ENCODE measurements around the gene EEF2K. TPM values are rescaled to one million over a fixed set of nuclear protein-coding genes. Genes with fewer than 3 reads are reported as not detected.
"Not testable (repeated sequence)": the region's sequence is repeated elsewhere in the genome, so short reads cannot be mapped to it uniquely, and the experiment has no call there.

Gene EEF2K
- polyA plus RNA-seq, 4 donors = 2.4 to 23.5 (median 5.8) TPM

DNA sequence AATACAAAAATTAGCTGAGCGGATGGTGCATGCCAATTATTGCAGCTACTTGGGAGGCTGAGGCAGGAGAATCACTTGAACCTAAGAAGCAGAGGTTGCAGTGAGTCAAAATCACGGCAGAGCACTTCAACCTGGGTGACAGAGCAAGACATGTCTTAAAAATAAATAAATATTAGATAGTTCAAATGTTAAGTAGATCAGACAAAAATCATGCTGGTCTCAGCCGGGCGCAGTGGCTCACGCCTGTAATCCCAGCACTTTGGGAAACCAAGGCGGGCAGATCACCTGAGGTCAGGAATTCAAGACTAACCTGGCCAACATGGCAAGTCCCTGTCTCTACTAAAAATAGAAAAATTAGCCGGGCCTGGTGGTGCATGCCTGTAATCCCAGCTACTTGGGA, 95.3 kb downstream of the EEF2K start:
- 90 to 96% (median 92%) methylated on average over 7 of the region's 7 CpGs for WGBS, 3 donors
- H3K4me1 ChIP-seq (ENCODE audit: control insufficient read depth in 3 of 3, insufficient read depth in 2 of 3, low read depth in 1 of 3, low read length in 2 of 3); DNase-seq; FAIRE-seq; H3K9me3 ChIP-seq (ENCODE audit: control insufficient read depth in 2 of 2, insufficient read depth in 1 of 2, low read depth in 1 of 2, low read length in 1 of 2); H3K4me3 ChIP-seq (ENCODE audit: low read depth in 1 of 3, low read length in 3 of 3); H3K27ac ChIP-seq (ENCODE audit: low read depth in 1 of 3, low read length in 2 of 3); H3K27me3 ChIP-seq (ENCODE audit: control insufficient read depth in 3 of 3, insufficient read depth in 3 of 3, low read length in 3 of 3): not testable (repeated sequence)
- peaks cover 0 to 63% (median 0%) of the 10 kb centered on the region in 3 donors for H3K36me3 ChIP-seq (ENCODE audit: control insufficient read depth in 3 of 3, insufficient read depth in 2 of 3, low read depth in 1 of 3, low read length in 3 of 3)

GRCh38 chr16:22302776-22303363, 96.8 kb downstream of the EEF2K start:
- Histone ChIP-seq H3K27ac (ENCODE audit: low read depth in 1 of 3, low read length in 2 of 3) (no peak overlapping the region), H3K4me1 (ENCODE audit: control insufficient read depth in 3 of 3, insufficient read depth in 2 of 3, low read depth in 1 of 3, low read length in 2 of 3) (peaks cover 0 to 6% (median 2%) of the 10 kb centered on the region in 3 donors), H3K36me3 (ENCODE audit: control insufficient read depth in 3 of 3, insufficient read depth in 2 of 3, low read depth in 1 of 3, low read length in 3 of 3) (peaks cover 0 to 77% (median 5%) of the 10 kb centered on the region in 3 donors), H3K9me3 (ENCODE audit: control insufficient read depth in 2 of 2, insufficient read depth in 1 of 2, low read depth in 1 of 2, low read length in 1 of 2) (no peaks in the 10 kb centered on the region), H3K4me3 (ENCODE audit: low read depth in 1 of 3, low read length in 3 of 3) (no peak overlapping the region), H3K27me3 (ENCODE audit: control insufficient read depth in 3 of 3, insufficient read depth in 3 of 3, low read length in 3 of 3) (no peaks in the 10 kb centered on the region)
- DNase-seq = no peak
- WGBS, 3 donors = 94 to 95% (median 94%) methylated on average over 12 of the region's 12 CpGs
- no peak for FAIRE-seq

- peaks cover 0 to 2% (median 0%) of the 10 kb centered on the region in 3 donors for H3K4me1 ChIP-seq (ENCODE audit: control insufficient read depth in 3 of 3, insufficient read depth in 2 of 3, low read depth in 1 of 3, low read length in 2 of 3)
- no peak overlapping the region for H3K4me3 ChIP-seq (ENCODE audit: low read depth in 1 of 3, low read length in 3 of 3)
- 94 to 98% (median 96%) methylated on average over 4 of the region's 4 CpGs for WGBS, 3 donors
- peaks cover 8 to 87% (median 11%) of the 10 kb centered on the region in 3 donors for H3K36me3 ChIP-seq (ENCODE audit: control insufficient read depth in 3 of 3, insufficient read depth in 2 of 3, low read depth in 1 of 3, low read length in 3 of 3)
- no peak for FAIRE-seq
- no peak overlapping the region for H3K27ac ChIP-seq (ENCODE audit: low read depth in 1 of 3, low read length in 2 of 3)
- no peaks in the 10 kb centered on the region for H3K27me3 ChIP-seq (ENCODE audit: control insufficient read depth in 3 of 3, insufficient read depth in 3 of 3, low read length in 3 of 3)
- no peak for DNase-seq
- H3K9me3 ChIP-seq (ENCODE audit: control insufficient read depth in 2 of 2, insufficient read depth in 1 of 2, low read depth in 1 of 2, low read length in 1 of 2) = no peaks in the 10 kb centered on the region
These were observed 98.3 kb downstream of the EEF2K start for GRCh38 chr16:22304411-22304810.

GRCh38 chr16:22306788-22307187, 100.7 kb downstream of the EEF2K start:
- WGBS, 3 donors = 91 to 93% (median 93%) methylated on average over 9 of the region's 9 CpGs
- peaks cover 8 to 91% (median 14%) of the 10 kb centered on the region in 3 donors for H3K36me3 ChIP-seq (ENCODE audit: control insufficient read depth in 3 of 3, insufficient read depth in 2 of 3, low read depth in 1 of 3, low read length in 3 of 3)

DNA sequence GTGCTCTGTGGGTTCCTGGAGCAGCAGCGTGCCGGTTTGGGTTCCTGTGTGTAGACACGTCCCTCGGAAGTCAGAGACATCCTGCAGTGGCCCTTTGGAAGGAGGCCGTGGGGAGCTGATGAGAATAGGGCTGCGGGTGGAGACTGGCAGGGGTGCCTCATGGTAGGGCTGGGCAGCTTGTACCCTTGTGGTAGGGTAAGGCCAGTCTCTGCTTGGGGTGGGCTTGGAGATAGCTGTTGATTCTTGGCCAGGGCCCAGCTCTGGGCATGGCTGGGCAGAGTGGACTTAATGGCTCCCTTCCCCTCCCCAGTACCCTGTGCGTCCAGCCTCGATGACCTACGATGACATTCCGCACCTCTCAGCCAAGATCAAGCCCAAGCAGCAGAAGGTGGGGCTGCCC, 101.8 kb downstream of the EEF2K start:
- 94 to 97% (median 96%) methylated on average over 10 of the region's 10 CpGs for WGBS, 3 donors
- DNase-seq (no peak), FAIRE-seq (no peak)
- no peaks in the 10 kb centered on the region for H3K4me1 ChIP-seq (ENCODE audit: control insufficient read depth in 3 of 3, insufficient read depth in 2 of 3, low read depth in 1 of 3, low read length in 2 of 3)
- no peak overlapping the region for H3K4me3 ChIP-seq (ENCODE audit: low read depth in 1 of 3, low read length in 3 of 3)
- H3K9me3 ChIP-seq (ENCODE audit: control insufficient read depth in 2 of 2, insufficient read depth in 1 of 2, low read depth in 1 of 2, low read length in 1 of 2) = no peaks in the 10 kb centered on the region
- H3K36me3 ChIP-seq (ENCODE audit: control insufficient read depth in 3 of 3, insufficient read depth in 2 of 3, low read depth in 1 of 3, low read length in 3 of 3) = peaks cover 8 to 91% (median 14%) of the 10 kb centered on the region in 3 donors
- no peak overlapping the region for H3K27ac ChIP-seq (ENCODE audit: low read depth in 1 of 3, low read length in 2 of 3)
- no peaks in the 10 kb centered on the region for H3K27me3 ChIP-seq (ENCODE audit: control insufficient read depth in 3 of 3, insufficient read depth in 3 of 3, low read length in 3 of 3)

More at GRCh38 chr16:22306788-22307187, 100.7 kb downstream of the EEF2K start:
- Histone ChIP-seq H3K4me3 (ENCODE audit: low read depth in 1 of 3, low read length in 3 of 3) (no peak overlapping the region), H3K9me3 (ENCODE audit: control insufficient read depth in 2 of 2, insufficient read depth in 1 of 2, low read depth in 1 of 2, low read length in 1 of 2) (no peaks in the 10 kb centered on the region), H3K27me3 (ENCODE audit: control insufficient read depth in 3 of 3, insufficient read depth in 3 of 3, low read length in 3 of 3) (no peaks in the 10 kb centered on the region), H3K27ac (ENCODE audit: low read depth in 1 of 3, low read length in 2 of 3) (no peak overlapping the region), H3K4me1 (ENCODE audit: control insufficient read depth in 3 of 3, insufficient read depth in 2 of 3, low read depth in 1 of 3, low read length in 2 of 3) (no peaks in the 10 kb centered on the region)
- DNase-seq (no peak), FAIRE-seq (no peak)

DNA sequence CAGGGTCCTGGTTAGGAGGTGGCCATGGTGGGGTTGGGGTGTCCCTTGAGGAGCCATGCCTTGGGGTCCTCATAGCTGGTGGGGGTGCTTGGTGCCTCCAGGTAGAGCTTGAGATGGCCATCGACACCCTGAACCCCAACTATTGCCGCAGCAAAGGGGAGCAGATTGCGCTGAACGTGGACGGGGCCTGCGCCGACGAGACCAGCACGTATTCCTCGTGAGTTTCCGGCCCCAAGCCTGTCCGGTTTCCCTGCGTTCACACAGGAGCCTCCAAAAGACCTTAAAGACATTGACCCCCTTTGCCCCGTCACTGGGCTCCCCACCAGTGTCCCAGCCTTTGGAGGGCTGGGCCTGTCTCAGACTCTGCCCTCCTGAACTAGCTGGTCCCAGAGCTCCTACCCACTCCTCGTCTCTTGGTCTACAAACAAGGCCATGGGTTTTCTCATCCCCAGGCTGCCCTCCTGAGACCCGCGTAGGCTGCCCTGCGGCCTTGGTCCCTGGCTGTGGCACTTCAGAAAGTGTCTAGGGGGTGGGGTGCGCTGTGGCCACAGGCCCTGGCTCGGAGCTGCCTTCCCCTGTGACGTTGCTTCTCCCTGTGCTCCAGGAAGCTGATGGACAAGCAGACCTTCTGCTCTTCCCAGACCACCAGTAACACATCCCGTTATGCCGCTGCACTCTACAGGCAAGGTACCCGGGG, 102.9 kb downstream of the EEF2K start:
- WGBS, 3 donors = 95 to 96% (median 96%) methylated on average over 24 of the region's 24 CpGs
- Histone ChIP-seq H3K4me1 (ENCODE audit: control insufficient read depth in 3 of 3, insufficient read depth in 2 of 3, low read depth in 1 of 3, low read length in 2 of 3) (no peaks in the 10 kb centered on the region), H3K27me3 (ENCODE audit: control insufficient read depth in 3 of 3, insufficient read depth in 3 of 3, low read length in 3 of 3) (no peaks in the 10 kb centered on the region), H3K27ac (ENCODE audit: low read depth in 1 of 3, low read length in 2 of 3) (no peak overlapping the region), H3K36me3 (ENCODE audit: control insufficient read depth in 3 of 3, insufficient read depth in 2 of 3, low read depth in 1 of 3, low read length in 3 of 3) (peaks cover 13 to 91% (median 20%) of the 10 kb centered on the region in 3 donors), H3K9me3 (ENCODE audit: control insufficient read depth in 2 of 2, insufficient read depth in 1 of 2, low read depth in 1 of 2, low read length in 1 of 2) (no peaks in the 10 kb centered on the region), H3K4me3 (ENCODE audit: low read depth in 1 of 3, low read length in 3 of 3) (no peak overlapping the region)
- DNase-seq (no peak), FAIRE-seq (no peak)

DNA sequence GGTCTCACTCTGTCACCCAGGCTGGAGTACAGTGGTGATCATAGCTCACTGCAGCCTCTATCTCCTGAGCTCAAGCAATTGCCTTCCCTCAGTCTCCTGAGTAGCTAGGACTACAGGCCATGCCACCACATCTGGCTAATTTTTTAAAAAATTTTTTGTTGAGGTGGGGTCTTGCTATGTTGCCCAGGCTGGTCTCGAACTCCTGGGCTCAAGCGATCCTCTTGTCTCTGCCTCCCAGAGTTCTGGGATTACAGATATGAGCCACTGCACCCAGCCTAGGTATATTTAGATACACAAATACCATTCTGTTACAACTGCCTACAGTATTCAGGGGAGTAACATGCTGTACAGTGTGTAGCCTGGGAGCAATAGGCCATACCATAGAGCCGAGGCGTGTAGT, 105.4 kb downstream of the EEF2K start:
- no peak for FAIRE-seq
- DNase-seq = no peak
- peaks cover 15 to 90% (median 36%) of the 10 kb centered on the region in 3 donors for H3K36me3 ChIP-seq (ENCODE audit: control insufficient read depth in 3 of 3, insufficient read depth in 2 of 3, low read depth in 1 of 3, low read length in 3 of 3)
- H3K4me3 ChIP-seq (ENCODE audit: low read depth in 1 of 3, low read length in 3 of 3) = no peak overlapping the region
- no peak overlapping the region for H3K27ac ChIP-seq (ENCODE audit: low read depth in 1 of 3, low read length in 2 of 3)
- no peaks in the 10 kb centered on the region for H3K4me1 ChIP-seq (ENCODE audit: control insufficient read depth in 3 of 3, insufficient read depth in 2 of 3, low read depth in 1 of 3, low read length in 2 of 3)
- H3K9me3 ChIP-seq (ENCODE audit: control insufficient read depth in 2 of 2, insufficient read depth in 1 of 2, low read depth in 1 of 2, low read length in 1 of 2) = no peaks in the 10 kb centered on the region
- H3K27me3 ChIP-seq (ENCODE audit: control insufficient read depth in 3 of 3, insufficient read depth in 3 of 3, low read length in 3 of 3) = no peaks in the 10 kb centered on the region
- WGBS, 3 donors = 93 to 98% (median 93%) methylated on average over 4 of the region's 4 CpGs

- H3K36me3 ChIP-seq (ENCODE audit: control insufficient read depth in 3 of 3, insufficient read depth in 2 of 3, low read depth in 1 of 3, low read length in 3 of 3) = peaks cover 18 to 88% (median 39%) of the 10 kb centered on the region in 3 donors
- H3K4me3 ChIP-seq (ENCODE audit: low read depth in 1 of 3, low read length in 3 of 3) = no peak overlapping the region
- no peak for DNase-seq
- H3K4me1 ChIP-seq (ENCODE audit: control insufficient read depth in 3 of 3, insufficient read depth in 2 of 3, low read depth in 1 of 3, low read length in 2 of 3) = no peaks in the 10 kb centered on the region
- H3K9me3 ChIP-seq (ENCODE audit: control insufficient read depth in 2 of 2, insufficient read depth in 1 of 2, low read depth in 1 of 2, low read length in 1 of 2) = no peaks in the 10 kb centered on the region
- H3K27ac ChIP-seq (ENCODE audit: low read depth in 1 of 3, low read length in 2 of 3) = no peak overlapping the region
- H3K27me3 ChIP-seq (ENCODE audit: control insufficient read depth in 3 of 3, insufficient read depth in 3 of 3, low read length in 3 of 3) = no peaks in the 10 kb centered on the region
- WGBS, 3 donors = 88 to 92% (median 91%) methylated on average over 22 to 23 of the region's 23 CpGs
- no peak for FAIRE-seq
These were observed 107.1 kb downstream of the EEF2K start for GRCh38 chr16:22312897-22313781.

All from small intestine (tissue), 7 donors.